Panc1 (cell line): ENCODE measurements around the gene KLHDC10. TPM values are rescaled to one million over a fixed set of nuclear protein-coding genes. Genes with fewer than 3 reads are reported as not detected.
"Not testable (repeated sequence)": the region's sequence is repeated elsewhere in the genome, so short reads cannot be mapped to it uniquely, and the experiment has no call there.

Experiments used
- ATAC-seq: fragments of 200-7000 bp; cut with Tn5 transposase; 2 replicates; pipeline ENCODE4 v1.9.1; 2020; ENCODE audit warnings: mild to moderate bottlenecking, moderate library complexity
- BruUV-seq: library from RNA; stranded (reverse); fragments of 400-500 nt; replicated peaks from 2 replicates; lab custom pipeline; 2021; lab: Mats Ljungman, UMichigan
- CTCF ChIA-PET: fragments of 300-600 bp; sonication (Branson Sonifier 250); formaldehyde crosslinking; loops from one replicate; lab custom pipeline; 2022; ENCODE audit warnings: antibody characterized with exemption; lab: Charles Lee
- POLR2A ChIA-PET: fragments of 300-600 bp; sonication (Branson Sonifier 250); formaldehyde crosslinking; loops from one replicate; lab custom pipeline; 2022; ENCODE audit warnings: antibody characterized with exemption; lab: Charles Lee
- DNase-seq: peaks from one replicate; pipeline ENCODE4 v3.0.0-alpha.2; 2010; ENCODE audit warnings: low read depth, low spot score
- H3K27ac ChIP-seq: 2 replicates; pipeline ENCODE4 v1.5.1; 2011; ENCODE audit warnings: mild to moderate bottlenecking, low read length, inconsistent platforms
- H3K27me3 ChIP-seq: fragments of 200-500 bp; sonication (Bioruptor generic); 2 replicates; pipeline ENCODE4 v1.6.0; 2014; ENCODE audit warnings: low read length, inconsistent platforms; ENCODE audit not compliant: control insufficient read depth, insufficient read depth
- H3K36me3 ChIP-seq: fragments of 200-500 bp; sonication (Bioruptor generic); 2 replicates; pipeline ENCODE4 v1.5.1; 2014; ENCODE audit warnings: inconsistent platforms, mild to moderate bottlenecking, low read length, moderate library complexity; ENCODE audit not compliant: control insufficient read depth, insufficient read depth
- H3K4me1 ChIP-seq: 2 replicates; pipeline ENCODE4 v1.5.1; 2011; ENCODE audit warnings: inconsistent platforms, mild to moderate bottlenecking, low read length, moderate library complexity; ENCODE audit not compliant: control insufficient read depth, insufficient read depth
- H3K4me3 ChIP-seq, 2 experiments: 2 replicates each; pipeline ENCODE4 v1.5.1; 2011 to 2012; ENCODE audit warnings: low read depth in 2 of 2, low read length in 2 of 2, mild to moderate bottlenecking in 2 of 2, inconsistent platforms in 1 of 2, moderate library complexity in 1 of 2
- H3K9me3 ChIP-seq: fragments of 200-500 bp; sonication (Bioruptor generic); 2 replicates; pipeline ENCODE4 v1.5.1; 2014; ENCODE audit warnings: low read depth, mild to moderate bottlenecking, inconsistent platforms, low read length, moderate library complexity; ENCODE audit not compliant: control insufficient read depth, insufficient read depth
- CTCF ChIP-seq: fragments of 450-650 bp; IDR thresholded peaks from 2 replicates; pipeline ENCODE4 v1.5.1; 2017; ENCODE audit warnings: mild to moderate bottlenecking
- POLR2AphosphoS5 ChIP-seq: IDR thresholded peaks from 2 replicates; pipeline ENCODE4 v1.6.1; 2012; ENCODE audit warnings: mild to moderate bottlenecking, low read depth, low read length, moderate library complexity
- REST ChIP-seq, 2 experiments: IDR thresholded peaks; 2 replicates each; pipeline ENCODE4 v1.6.1; 2011 to 2012; ENCODE audit warnings: low read depth in 2 of 2, control low read depth in 1 of 2, low read length in 1 of 2, mild to moderate bottlenecking in 1 of 2, moderate library complexity in 1 of 2; ENCODE audit not compliant: insufficient read depth in 1 of 2
- SIN3A ChIP-seq: IDR thresholded peaks from 2 replicates; pipeline ENCODE4 v1.6.1; 2012; ENCODE audit warnings: low read depth, mild to moderate bottlenecking, low read length, moderate library complexity, borderline replicate concordance; ENCODE audit not compliant: insufficient read depth
- TCF7L2 ChIP-seq: IDR thresholded peaks from 2 replicates; pipeline ENCODE4 v1.6.1; 2011; ENCODE audit warnings: mild to moderate bottlenecking, low read depth, low read length, inconsistent platforms
- in situ Hi-C: cut with HindIII; loops from 2 replicates; pipeline ENCODE4 v1.10.0; 2016; ENCODE audit warnings: low sequenced_read_pairs, low pct_unique_long_range_greater_than_20kb
- intact Hi-C: fragments of 100-400 bp; cut with micrococcal nuclease; formaldehyde crosslinking; loops from one replicate; pipeline ENCODE4 v1.10.0; 2022; ENCODE audit not compliant: unreplicated experiment
- total RNA-seq: library from RNA; stranded (reverse); gene quantifications from one replicate; pipeline ENCODE4 v1.2.1, GENCODE V29; 2021; ENCODE audit not compliant: unreplicated experiment

The KLHDC10 gene
- total RNA-seq, 1 experiment from 2014 or later: 26.7 TPM

- Histone ChIP-seq H3K9me3 (no peaks in the 10 kb centered on the region), H3K36me3 (peaks cover 3% of the 10 kb centered on the region; the same call in 1 of the 2 replicates), H3K4me1 (peaks cover 5% of the 10 kb centered on the region; the same call in 1 of the 2 replicates), H3K27ac (no peak overlapping the region), H3K4me3 (no peak overlapping the region), H3K27me3 (no peaks in the 10 kb centered on the region)
- BruUV-seq: no TSS peak
- TF ChIP-seq POLR2AphosphoS5: no peak
- TF ChIP-seq CTCF: no peak
- no peak for TF ChIP-seq REST (IDR thresholded peaks at IDR 0.05; ENCODE audit: insufficient read depth in 1 of 2, low read depth in 2 of 2, low read length in 1 of 2)
- no peak for TF ChIP-seq TCF7L2
- TF ChIP-seq SIN3A: no peak
- ChIA-PET POLR2A (no interaction called here), CTCF (no interaction called here)
- in situ Hi-C loops (no loop called here), intact Hi-C loops (no loop called here)
- DNase-seq (no peak), ATAC-seq (no peak)
Measured at GRCh38 chr7:130047831-130048230, 22.5 kb upstream of the KLHDC10 start.

GRCh38 chr7:130048906-130049305, 21.4 kb upstream of the KLHDC10 start:
- no peak overlapping the region for H3K27ac ChIP-seq
- TF ChIP-seq POLR2AphosphoS5 (no peak), TCF7L2 (no peak), REST (IDR thresholded peaks at IDR 0.05; ENCODE audit: insufficient read depth in 1 of 2, low read depth in 2 of 2, low read length in 1 of 2) (no peak)
- H3K27me3 ChIP-seq: no peaks in the 10 kb centered on the region; the same call in 1 of the 2 replicates
- BruUV-seq: no TSS peak
- ATAC-seq (no peak), DNase-seq (no peak)
- H3K36me3 ChIP-seq: peaks cover 3% of the 10 kb centered on the region; the same call in 1 of the 2 replicates
- peaks cover 5% of the 10 kb centered on the region; the same call in 1 of the 2 replicates for H3K4me1 ChIP-seq
- ChIA-PET CTCF (no interaction called here), POLR2A (no interaction called here)
- intact Hi-C loops (no loop called here), in situ Hi-C loops (no loop called here)
- H3K9me3 ChIP-seq: no peaks in the 10 kb centered on the region
- H3K4me3 ChIP-seq: no peak overlapping the region

- H3K4me3 ChIP-seq, BruUV-seq, H3K36me3 ChIP-seq, DNase-seq, H3K4me1 ChIP-seq, POLR2A ChIA-PET, H3K27me3 ChIP-seq, H3K27ac ChIP-seq, in situ Hi-C loops, CTCF ChIA-PET, intact Hi-C loops, ATAC-seq, H3K9me3 ChIP-seq: not testable (repeated sequence)
Measured at GRCh38 chr7:130052250-130052649, 18.1 kb upstream of the KLHDC10 start.

GRCh38 chr7:130055198-130055597, 15.1 kb upstream of the KLHDC10 start:
- POLR2A ChIA-PET, CTCF ChIA-PET, in situ Hi-C loops: not testable (repeated sequence)

More at GRCh38 chr7:130055198-130055597, 15.1 kb upstream of the KLHDC10 start:
- H3K27me3 ChIP-seq, H3K4me3 ChIP-seq, H3K27ac ChIP-seq, H3K4me1 ChIP-seq, ATAC-seq, BruUV-seq, H3K36me3 ChIP-seq, DNase-seq, intact Hi-C loops, H3K9me3 ChIP-seq: not testable (repeated sequence)
